ENCODE data around the gene MMRN2.

MMRN2 gene

GRCh38 chr10:86976362-86977056 is 19.1 kb upstream of the MMRN2 start:
- TF ChIP-seq POLR2A (IDR thresholded peaks at IDR 0.05; ENCODE audit: low read depth, low read length), result no peak
- TF ChIP-seq POLR2AphosphoS5 (IDR thresholded peaks at IDR 0.05; ENCODE audit: low read depth, low read length), result no peak
- TF ChIP-seq TAF1 (IDR thresholded peaks at IDR 0.05; ENCODE audit: borderline replicate concordance, low read depth, low read length), result no peak
- FAIRE-seq, result no peak
- DNase-seq (ENCODE audit: insufficient read length), result no peak

GRCh38 chr10:86974484-86974883 is 17.1 kb upstream of the MMRN2 start:
- DNase-seq (ENCODE audit: insufficient read length) (no peak), FAIRE-seq (no peak)
- no peak for TF ChIP-seq POLR2A (IDR thresholded peaks at IDR 0.05; ENCODE audit: low read depth, low read length)
- no peak for TF ChIP-seq TAF1 (IDR thresholded peaks at IDR 0.05; ENCODE audit: borderline replicate concordance, low read depth, low read length)
- TF ChIP-seq POLR2AphosphoS5 (IDR thresholded peaks at IDR 0.05; ENCODE audit: low read depth, low read length), result no peak

- FAIRE-seq, result no peak
- TF ChIP-seq POLR2A (IDR thresholded peaks at IDR 0.05; ENCODE audit: low read depth, low read length) (no peak), TAF1 (IDR thresholded peaks at IDR 0.05; ENCODE audit: borderline replicate concordance, low read depth, low read length) (no peak), POLR2AphosphoS5 (IDR thresholded peaks at IDR 0.05; ENCODE audit: low read depth, low read length) (no peak)
- DNase-seq (ENCODE audit: insufficient read length), result no peak
These were observed 15.4 kb upstream of the MMRN2 start for GRCh38 chr10:86972613-86973380.

GRCh38 chr10:86971232-86971991 is 14.0 kb upstream of the MMRN2 start:
- peak; percentile 86 for DNase-seq (ENCODE audit: insufficient read length)
- TF ChIP-seq POLR2AphosphoS5 (IDR thresholded peaks at IDR 0.05; ENCODE audit: low read depth, low read length) (no peak), TAF1 (IDR thresholded peaks at IDR 0.05; ENCODE audit: borderline replicate concordance, low read depth, low read length) (0 out of 2 replicates have a peak, but pooled peaks have one; percentile 3), POLR2A (IDR thresholded peaks at IDR 0.05; ENCODE audit: low read depth, low read length) (peak; percentile 7; the same call in 1 of the 2 replicates)
- FAIRE-seq, result peak; percentile 93

- DNase-seq (ENCODE audit: insufficient read length) (no peak), FAIRE-seq (peak; percentile 24)
- peak; percentile 63; the same call in 1 of the 2 replicates for TF ChIP-seq POLR2AphosphoS5 (IDR thresholded peaks at IDR 0.05; ENCODE audit: low read depth, low read length)
- peak; percentile 10; the same call in 1 of the 2 replicates for TF ChIP-seq TAF1 (IDR thresholded peaks at IDR 0.05; ENCODE audit: borderline replicate concordance, low read depth, low read length)
- TF ChIP-seq POLR2A (IDR thresholded peaks at IDR 0.05; ENCODE audit: low read depth, low read length), result peak; percentile 69; the same call in 1 of the 2 replicates
These were observed 13.5 kb upstream of the MMRN2 start for GRCh38 chr10:86970982-86971231.

GRCh38 chr10:86970162-86970981 is 13.0 kb upstream of the MMRN2 start:
- peak; percentile 68 for FAIRE-seq
- no peak for TF ChIP-seq POLR2A (IDR thresholded peaks at IDR 0.05; ENCODE audit: low read depth, low read length)
- TF ChIP-seq POLR2AphosphoS5 (IDR thresholded peaks at IDR 0.05; ENCODE audit: low read depth, low read length), result no peak
- TF ChIP-seq TAF1 (IDR thresholded peaks at IDR 0.05; ENCODE audit: borderline replicate concordance, low read depth, low read length), result no peak
- no peak for DNase-seq (ENCODE audit: insufficient read length)

- TF ChIP-seq POLR2A (IDR thresholded peaks at IDR 0.05; ENCODE audit: low read depth, low read length), result no peak
- TF ChIP-seq POLR2AphosphoS5 (IDR thresholded peaks at IDR 0.05; ENCODE audit: low read depth, low read length), result no peak
- TF ChIP-seq TAF1 (IDR thresholded peaks at IDR 0.05; ENCODE audit: borderline replicate concordance, low read depth, low read length), result no peak
- DNase-seq (ENCODE audit: insufficient read length) (no peak), FAIRE-seq (no peak)
These were observed 12.1 kb upstream of the MMRN2 start for GRCh38 chr10:86969421-86970041.

- no peak for FAIRE-seq
- DNase-seq (ENCODE audit: insufficient read length), result no peak
- TF ChIP-seq TAF1 (IDR thresholded peaks at IDR 0.05; ENCODE audit: borderline replicate concordance, low read depth, low read length), result no peak
- TF ChIP-seq POLR2A (IDR thresholded peaks at IDR 0.05; ENCODE audit: low read depth, low read length), result no peak
- no peak for TF ChIP-seq POLR2AphosphoS5 (IDR thresholded peaks at IDR 0.05; ENCODE audit: low read depth, low read length)
These were observed 11.6 kb upstream of the MMRN2 start for GRCh38 chr10:86968994-86969355.

- DNase-seq (ENCODE audit: insufficient read length), result no peak
- TF ChIP-seq TAF1 (IDR thresholded peaks at IDR 0.05; ENCODE audit: borderline replicate concordance, low read depth, low read length) (no peak), POLR2A (IDR thresholded peaks at IDR 0.05; ENCODE audit: low read depth, low read length) (no peak), POLR2AphosphoS5 (IDR thresholded peaks at IDR 0.05; ENCODE audit: low read depth, low read length) (no peak)
These were observed 11.0 kb upstream of the MMRN2 start, which contains the start of gene ADIRF for GRCh38 chr10:86968271-86968993. Gene ADIRF, plus strand, starts transcription at chr10:86968482. Its CDS starts 63 bp downstream, at chr10:86968545.

GRCh38 chr10:86967481-86967941 is 10.1 kb upstream of the MMRN2 start:
- DNase-seq (ENCODE audit: insufficient read length) (no peak), FAIRE-seq (no peak)
- TF ChIP-seq POLR2A (IDR thresholded peaks at IDR 0.05; ENCODE audit: low read depth, low read length) (no peak), POLR2AphosphoS5 (IDR thresholded peaks at IDR 0.05; ENCODE audit: low read depth, low read length) (no peak), TAF1 (IDR thresholded peaks at IDR 0.05; ENCODE audit: borderline replicate concordance, low read depth, low read length) (no peak)

More at GRCh38 chr10:86968271-86968993, 11.0 kb upstream of the MMRN2 start, which contains the start of gene ADIRF:
- FAIRE-seq, result no peak
